WTC11 (cell line): ENCODE data around the gene ASIC2. TPM values are rescaled to one million over a fixed set of nuclear protein-coding genes. Genes with fewer than 3 reads are reported as not detected.

Experiments used
- ATAC-seq: fragments of 200-7000 bp; cut with Tn5 transposase; 2 replicates; pipeline ENCODE4 v1.10.0; 2021; ENCODE audit warnings: mild to moderate bottlenecking, moderate library complexity
- CTCF ChIA-PET: fragments of 300-600 bp; sonication (Branson Sonifier 250); formaldehyde crosslinking; loops from one replicate; lab custom pipeline; 2021; ENCODE audit warnings: antibody characterized with exemption; lab: Charles Lee
- POLR2A ChIA-PET: fragments of 350-600 bp; sonication (Branson Sonifier 250); formaldehyde crosslinking; loops from one replicate; lab custom pipeline; 2021; ENCODE audit warnings: antibody characterized with exemption; lab: Charles Lee
- DNase-seq: peaks from one replicate; pipeline ENCODE4 v3.0.0; 2021; ENCODE audit warnings: low spot score
- H3K27ac Mint-ChIP-seq: 2 replicates; pipeline ENCODE4 v1.8.0; 2021; ENCODE audit warnings: mixed read lengths
- H3K27me3 Mint-ChIP-seq: 2 replicates; pipeline ENCODE4 v1.8.0; 2021; ENCODE audit warnings: low read depth, mild to moderate bottlenecking, moderate library complexity, mixed read lengths
- H3K36me3 Mint-ChIP-seq: 2 replicates; pipeline ENCODE4 v1.8.0; 2021; ENCODE audit warnings: mixed read lengths
- H3K4me1 Mint-ChIP-seq: 2 replicates; pipeline ENCODE4 v1.8.0; 2022; ENCODE audit warnings: mixed read lengths
- H3K4me3 Mint-ChIP-seq: 2 replicates; pipeline ENCODE4 v1.8.0; 2021; ENCODE audit warnings: mild to moderate bottlenecking, moderate library complexity, mixed read lengths
- H3K9me3 Mint-ChIP-seq: 2 replicates; pipeline ENCODE4 v1.8.0; 2021; ENCODE audit warnings: mixed read lengths
- ETV6 ChIP-seq: sonication (generic); formaldehyde crosslinking; IDR thresholded peaks from 2 replicates; pipeline ENCODE4 v1.8.1; 2022; ENCODE audit warnings: mild to moderate bottlenecking, missing genetic modification reagents
- GRHL2 ChIP-seq: fragments of 250-450 bp; sonication (Bioruptor Pico); IDR thresholded peaks from 2 replicates; pipeline ENCODE4 v1.8.0; 2022; ENCODE audit warnings: mild to moderate bottlenecking, moderate library complexity; ENCODE audit not compliant: insufficient replicate concordance, severe bottlenecking
- NFE2L1 ChIP-seq: sonication (generic); formaldehyde crosslinking; IDR thresholded peaks from 2 replicates; pipeline ENCODE4 v1.8.1; 2023; ENCODE audit warnings: missing genetic modification reagents
- OVOL2 ChIP-seq: fragments of 250-450 bp; sonication (Bioruptor Pico); IDR thresholded peaks from 2 replicates; pipeline ENCODE4 v1.9.0; 2021; ENCODE audit warnings: mild to moderate bottlenecking, borderline replicate concordance
- TCF7 ChIP-seq: sonication (generic); formaldehyde crosslinking; IDR thresholded peaks from 2 replicates; pipeline ENCODE4 v1.8.0; 2022; ENCODE audit warnings: mild to moderate bottlenecking, low read depth, missing genetic modification reagents, moderate library complexity
- TP53 ChIP-seq: sonication (generic); formaldehyde crosslinking; IDR thresholded peaks from 2 replicates; pipeline ENCODE4 v1.8.1; 2023; ENCODE audit warnings: mild to moderate bottlenecking, missing genetic modification reagents
- ZBTB21 ChIP-seq: sonication (generic); formaldehyde crosslinking; IDR thresholded peaks from 2 replicates; pipeline ENCODE4 v1.8.1; 2023; ENCODE audit warnings: mild to moderate bottlenecking, missing genetic modification reagents, borderline replicate concordance
- ZNF232 ChIP-seq: sonication (generic); formaldehyde crosslinking; IDR thresholded peaks from 2 replicates; pipeline ENCODE4 v1.8.0; 2022; ENCODE audit warnings: mild to moderate bottlenecking, missing genetic modification reagents
- total RNA-seq: library from RNA; stranded (reverse); gene quantifications from 3 replicates; pipeline ENCODE4 v1.2.3, GENCODE V29; 2021
- TF ChIP-seq, protein P1 (sequence below): fragments of 250-450 bp; sonication (Bioruptor Pico); IDR thresholded peaks from 2 replicates; pipeline ENCODE4 v2.1.2; 2022; ENCODE audit warnings: mild to moderate bottlenecking, moderate library complexity
- TF ChIP-seq, protein P2 (sequence below): fragments of 250-450 bp; sonication (Bioruptor Pico); IDR thresholded peaks from 2 replicates; pipeline ENCODE4 v1.9.0; 2021; ENCODE audit warnings: mild to moderate bottlenecking
- TF ChIP-seq, protein P3 (sequence below): sonication (generic); formaldehyde crosslinking; IDR thresholded peaks from 2 replicates; pipeline ENCODE4 v1.8.1; 2023; ENCODE audit warnings: mild to moderate bottlenecking, missing genetic modification reagents
- TF ChIP-seq, protein P4 (sequence below): sonication (generic); formaldehyde crosslinking; IDR thresholded peaks from 2 replicates; pipeline ENCODE4 v1.8.0; 2023; ENCODE audit warnings: missing genetic modification reagents, mild to moderate bottlenecking, borderline replicate concordance
- TF ChIP-seq, protein P5 (sequence below): sonication (generic); formaldehyde crosslinking; IDR thresholded peaks from 2 replicates; pipeline ENCODE4 v1.8.0; 2022; ENCODE audit warnings: mild to moderate bottlenecking, missing genetic modification reagents
- TF ChIP-seq, protein P6 (sequence below): fragments of 200-600 bp; IDR thresholded peaks from 2 replicates; pipeline ENCODE4 v1.8.0; 2022; ENCODE audit warnings: antibody characterized with exemption
- TF ChIP-seq, protein P7 (sequence below): fragments of 250-450 bp; sonication (Bioruptor Pico); IDR thresholded peaks from 2 replicates; pipeline ENCODE4 v1.9.0; 2021; ENCODE audit warnings: mild to moderate bottlenecking
- TF ChIP-seq, protein P8 (sequence below): sonication (generic); formaldehyde crosslinking; conservative IDR thresholded peaks from 2 replicates; pipeline ENCODE4 v1.8.1; 2022; ENCODE audit warnings: mild to moderate bottlenecking, missing genetic modification reagents

ASIC2 gene
- total RNA-seq, 1 experiment from 2014 or later: 2.7 TPM

DNA sequence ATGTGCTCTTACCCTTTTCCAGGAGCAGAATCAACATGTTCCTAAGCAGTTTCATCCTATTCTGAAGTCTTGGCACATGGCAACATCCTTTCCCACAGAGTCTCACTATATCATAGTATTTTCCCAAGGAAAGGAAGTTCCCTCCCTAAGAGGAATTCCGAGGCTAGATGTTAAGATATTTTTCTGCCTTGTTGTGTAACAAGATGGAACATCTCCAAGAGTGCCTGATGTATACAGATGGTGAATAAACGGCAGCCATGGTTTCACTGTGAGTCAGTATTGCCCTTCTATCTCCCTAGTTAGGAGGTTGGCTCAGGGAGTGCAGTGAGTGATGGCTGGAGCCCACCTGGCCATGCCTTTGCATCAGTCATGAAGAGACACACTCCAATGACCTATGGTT, 253.2 kb downstream of the ASIC2 start (continued):
- TF ChIP-seq, protein P1, sequence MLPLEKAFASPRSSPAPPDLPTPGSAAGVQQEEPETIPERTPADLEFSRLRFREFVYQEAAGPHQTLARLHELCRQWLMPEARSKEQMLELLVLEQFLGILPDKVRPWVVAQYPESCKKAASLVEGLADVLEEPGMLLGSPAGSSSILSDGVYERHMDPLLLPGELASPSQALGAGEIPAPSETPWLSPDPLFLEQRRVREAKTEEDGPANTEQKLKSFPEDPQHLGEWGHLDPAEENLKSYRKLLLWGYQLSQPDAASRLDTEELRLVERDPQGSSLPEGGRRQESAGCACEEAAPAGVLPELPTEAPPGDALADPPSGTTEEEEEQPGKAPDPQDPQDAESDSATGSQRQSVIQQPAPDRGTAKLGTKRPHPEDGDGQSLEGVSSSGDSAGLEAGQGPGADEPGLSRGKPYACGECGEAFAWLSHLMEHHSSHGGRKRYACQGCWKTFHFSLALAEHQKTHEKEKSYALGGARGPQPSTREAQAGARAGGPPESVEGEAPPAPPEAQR: no peak
- TF ChIP-seq, protein P2, sequence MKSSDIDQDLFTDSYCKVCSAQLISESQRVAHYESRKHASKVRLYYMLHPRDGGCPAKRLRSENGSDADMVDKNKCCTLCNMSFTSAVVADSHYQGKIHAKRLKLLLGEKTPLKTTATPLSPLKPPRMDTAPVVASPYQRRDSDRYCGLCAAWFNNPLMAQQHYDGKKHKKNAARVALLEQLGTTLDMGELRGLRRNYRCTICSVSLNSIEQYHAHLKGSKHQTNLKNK: no peak
- TF ChIP-seq NFE2L1 (no peak), GRHL2 (no peak)
- TF ChIP-seq, protein P3, sequence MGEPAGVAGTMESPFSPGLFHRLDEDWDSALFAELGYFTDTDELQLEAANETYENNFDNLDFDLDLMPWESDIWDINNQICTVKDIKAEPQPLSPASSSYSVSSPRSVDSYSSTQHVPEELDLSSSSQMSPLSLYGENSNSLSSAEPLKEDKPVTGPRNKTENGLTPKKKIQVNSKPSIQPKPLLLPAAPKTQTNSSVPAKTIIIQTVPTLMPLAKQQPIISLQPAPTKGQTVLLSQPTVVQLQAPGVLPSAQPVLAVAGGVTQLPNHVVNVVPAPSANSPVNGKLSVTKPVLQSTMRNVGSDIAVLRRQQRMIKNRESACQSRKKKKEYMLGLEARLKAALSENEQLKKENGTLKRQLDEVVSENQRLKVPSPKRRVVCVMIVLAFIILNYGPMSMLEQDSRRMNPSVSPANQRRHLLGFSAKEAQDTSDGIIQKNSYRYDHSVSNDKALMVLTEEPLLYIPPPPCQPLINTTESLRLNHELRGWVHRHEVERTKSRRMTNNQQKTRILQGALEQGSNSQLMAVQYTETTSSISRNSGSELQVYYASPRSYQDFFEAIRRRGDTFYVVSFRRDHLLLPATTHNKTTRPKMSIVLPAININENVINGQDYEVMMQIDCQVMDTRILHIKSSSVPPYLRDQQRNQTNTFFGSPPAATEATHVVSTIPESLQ (CRISPR knock-in tag): no peak
- TF ChIP-seq, protein P4, sequence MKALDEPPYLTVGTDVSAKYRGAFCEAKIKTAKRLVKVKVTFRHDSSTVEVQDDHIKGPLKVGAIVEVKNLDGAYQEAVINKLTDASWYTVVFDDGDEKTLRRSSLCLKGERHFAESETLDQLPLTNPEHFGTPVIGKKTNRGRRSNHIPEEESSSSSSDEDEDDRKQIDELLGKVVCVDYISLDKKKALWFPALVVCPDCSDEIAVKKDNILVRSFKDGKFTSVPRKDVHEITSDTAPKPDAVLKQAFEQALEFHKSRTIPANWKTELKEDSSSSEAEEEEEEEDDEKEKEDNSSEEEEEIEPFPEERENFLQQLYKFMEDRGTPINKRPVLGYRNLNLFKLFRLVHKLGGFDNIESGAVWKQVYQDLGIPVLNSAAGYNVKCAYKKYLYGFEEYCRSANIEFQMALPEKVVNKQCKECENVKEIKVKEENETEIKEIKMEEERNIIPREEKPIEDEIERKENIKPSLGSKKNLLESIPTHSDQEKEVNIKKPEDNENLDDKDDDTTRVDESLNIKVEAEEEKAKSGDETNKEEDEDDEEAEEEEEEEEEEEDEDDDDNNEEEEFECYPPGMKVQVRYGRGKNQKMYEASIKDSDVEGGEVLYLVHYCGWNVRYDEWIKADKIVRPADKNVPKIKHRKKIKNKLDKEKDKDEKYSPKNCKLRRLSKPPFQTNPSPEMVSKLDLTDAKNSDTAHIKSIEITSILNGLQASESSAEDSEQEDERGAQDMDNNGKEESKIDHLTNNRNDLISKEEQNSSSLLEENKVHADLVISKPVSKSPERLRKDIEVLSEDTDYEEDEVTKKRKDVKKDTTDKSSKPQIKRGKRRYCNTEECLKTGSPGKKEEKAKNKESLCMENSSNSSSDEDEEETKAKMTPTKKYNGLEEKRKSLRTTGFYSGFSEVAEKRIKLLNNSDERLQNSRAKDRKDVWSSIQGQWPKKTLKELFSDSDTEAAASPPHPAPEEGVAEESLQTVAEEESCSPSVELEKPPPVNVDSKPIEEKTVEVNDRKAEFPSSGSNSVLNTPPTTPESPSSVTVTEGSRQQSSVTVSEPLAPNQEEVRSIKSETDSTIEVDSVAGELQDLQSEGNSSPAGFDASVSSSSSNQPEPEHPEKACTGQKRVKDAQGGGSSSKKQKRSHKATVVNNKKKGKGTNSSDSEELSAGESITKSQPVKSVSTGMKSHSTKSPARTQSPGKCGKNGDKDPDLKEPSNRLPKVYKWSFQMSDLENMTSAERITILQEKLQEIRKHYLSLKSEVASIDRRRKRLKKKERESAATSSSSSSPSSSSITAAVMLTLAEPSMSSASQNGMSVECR (CRISPR knock-in tag): no peak
- TF ChIP-seq, protein P5, sequence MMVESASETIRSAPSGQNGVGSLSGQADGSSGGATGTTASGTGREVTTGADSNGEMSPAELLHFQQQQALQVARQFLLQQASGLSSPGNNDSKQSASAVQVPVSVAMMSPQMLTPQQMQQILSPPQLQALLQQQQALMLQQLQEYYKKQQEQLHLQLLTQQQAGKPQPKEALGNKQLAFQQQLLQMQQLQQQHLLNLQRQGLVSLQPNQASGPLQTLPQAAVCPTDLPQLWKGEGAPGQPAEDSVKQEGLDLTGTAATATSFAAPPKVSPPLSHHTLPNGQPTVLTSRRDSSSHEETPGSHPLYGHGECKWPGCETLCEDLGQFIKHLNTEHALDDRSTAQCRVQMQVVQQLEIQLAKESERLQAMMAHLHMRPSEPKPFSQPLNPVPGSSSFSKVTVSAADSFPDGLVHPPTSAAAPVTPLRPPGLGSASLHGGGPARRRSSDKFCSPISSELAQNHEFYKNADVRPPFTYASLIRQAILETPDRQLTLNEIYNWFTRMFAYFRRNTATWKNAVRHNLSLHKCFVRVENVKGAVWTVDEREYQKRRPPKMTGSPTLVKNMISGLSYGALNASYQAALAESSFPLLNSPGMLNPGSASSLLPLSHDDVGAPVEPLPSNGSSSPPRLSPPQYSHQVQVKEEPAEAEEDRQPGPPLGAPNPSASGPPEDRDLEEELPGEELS: no peak

DNA sequence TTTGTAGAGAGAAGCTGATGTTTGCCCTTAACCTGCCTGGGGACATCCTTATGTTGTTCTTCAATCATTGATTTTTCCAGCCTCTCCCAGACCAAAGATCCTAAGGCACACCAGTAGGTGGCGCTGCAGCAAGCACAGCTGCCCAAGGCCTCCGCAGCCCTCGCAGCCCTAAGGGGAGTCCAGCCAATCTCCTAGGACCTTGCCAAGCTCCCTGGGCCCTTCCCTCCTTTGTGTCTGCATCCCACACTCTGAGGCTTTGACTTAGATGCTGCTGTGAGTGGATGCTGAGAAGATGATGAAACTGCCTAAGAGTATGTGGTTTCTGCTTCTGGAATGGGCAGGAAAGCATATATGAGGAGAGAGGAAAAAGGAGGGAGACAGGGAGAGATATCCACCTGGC, 254.4 kb downstream of the ASIC2 start:
- ChIA-PET POLR2A (no interaction called here), CTCF (interaction anchor here (0.6 to 2.7 kb wide), 39 partner anchors 9 to 712 kb away, joined by 3 to 34 read pairs (median 5); partner anchors contain the start of genes ASIC2 and MYO1D)
- DNase-seq: peak; percentile 85
- H3K4me1 Mint-ChIP-seq: peaks cover 5% of the 10 kb centered on the region; the same call in 1 of the 2 replicates
- ATAC-seq: peak; percentile 98
- H3K36me3 Mint-ChIP-seq: 0 out of 2 replicates have a peak, but pooled peaks cover 2% of the 10 kb centered on the region
- H3K27me3 Mint-ChIP-seq: peaks cover 19% of the 10 kb centered on the region
- TF ChIP-seq OVOL2 (CRISPR knock-in tag): no peak
- TF ChIP-seq, protein P6, sequence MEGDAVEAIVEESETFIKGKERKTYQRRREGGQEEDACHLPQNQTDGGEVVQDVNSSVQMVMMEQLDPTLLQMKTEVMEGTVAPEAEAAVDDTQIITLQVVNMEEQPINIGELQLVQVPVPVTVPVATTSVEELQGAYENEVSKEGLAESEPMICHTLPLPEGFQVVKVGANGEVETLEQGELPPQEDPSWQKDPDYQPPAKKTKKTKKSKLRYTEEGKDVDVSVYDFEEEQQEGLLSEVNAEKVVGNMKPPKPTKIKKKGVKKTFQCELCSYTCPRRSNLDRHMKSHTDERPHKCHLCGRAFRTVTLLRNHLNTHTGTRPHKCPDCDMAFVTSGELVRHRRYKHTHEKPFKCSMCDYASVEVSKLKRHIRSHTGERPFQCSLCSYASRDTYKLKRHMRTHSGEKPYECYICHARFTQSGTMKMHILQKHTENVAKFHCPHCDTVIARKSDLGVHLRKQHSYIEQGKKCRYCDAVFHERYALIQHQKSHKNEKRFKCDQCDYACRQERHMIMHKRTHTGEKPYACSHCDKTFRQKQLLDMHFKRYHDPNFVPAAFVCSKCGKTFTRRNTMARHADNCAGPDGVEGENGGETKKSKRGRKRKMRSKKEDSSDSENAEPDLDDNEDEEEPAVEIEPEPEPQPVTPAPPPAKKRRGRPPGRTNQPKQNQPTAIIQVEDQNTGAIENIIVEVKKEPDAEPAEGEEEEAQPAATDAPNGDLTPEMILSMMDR: peak; percentile 80
- peaks cover 10% of the 10 kb centered on the region for H3K9me3 Mint-ChIP-seq
- no peak overlapping the region for H3K4me3 Mint-ChIP-seq
- no peak overlapping the region for H3K27ac Mint-ChIP-seq

DNA sequence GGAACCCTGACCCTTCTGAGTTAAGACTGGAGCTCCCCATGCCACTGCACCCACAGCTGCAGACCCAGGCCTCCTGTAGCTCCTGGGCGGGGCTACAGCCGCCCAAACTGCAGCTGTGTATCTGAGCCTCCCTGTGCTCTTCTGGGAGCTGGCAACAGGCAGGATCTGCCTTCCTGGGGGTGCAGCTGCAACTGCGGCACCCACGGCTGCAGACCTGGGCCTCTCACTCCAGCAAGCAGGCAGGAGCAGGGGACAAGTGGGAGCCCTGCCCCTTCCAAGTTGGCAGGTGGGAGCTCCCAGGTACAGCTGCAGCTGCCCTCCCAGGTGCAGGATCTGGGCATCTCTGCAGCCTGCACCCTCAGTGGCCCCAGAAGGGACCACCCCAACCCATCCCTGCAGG, 259.9 kb downstream of the ASIC2 start:
- POLR2A ChIA-PET: no interaction called here
- no peak overlapping the region for H3K27ac Mint-ChIP-seq
- H3K4me3 Mint-ChIP-seq: no peak overlapping the region
- 0 out of 2 replicates have a peak, but pooled peaks cover 2% of the 10 kb centered on the region for H3K36me3 Mint-ChIP-seq
- no peaks in the 10 kb centered on the region for H3K4me1 Mint-ChIP-seq
- CTCF ChIA-PET: interaction anchor here (1.2 to 1.3 kb wide), 2 partner anchors 10 to 35 kb away, joined by 3 to 4 read pairs; no protein-coding TSS in a partner anchor
- DNase-seq: no peak
- H3K27me3 Mint-ChIP-seq: peaks cover 6% of the 10 kb centered on the region
- peaks cover 10% of the 10 kb centered on the region for H3K9me3 Mint-ChIP-seq
- ATAC-seq: no peak
- no peak for TF ChIP-seq ZNF232
- TF ChIP-seq ETV6 (CRISPR knock-in tag): no peak
- no peak for TF ChIP-seq TCF7 (CRISPR knock-in tag)
- TF ChIP-seq, protein P7, sequence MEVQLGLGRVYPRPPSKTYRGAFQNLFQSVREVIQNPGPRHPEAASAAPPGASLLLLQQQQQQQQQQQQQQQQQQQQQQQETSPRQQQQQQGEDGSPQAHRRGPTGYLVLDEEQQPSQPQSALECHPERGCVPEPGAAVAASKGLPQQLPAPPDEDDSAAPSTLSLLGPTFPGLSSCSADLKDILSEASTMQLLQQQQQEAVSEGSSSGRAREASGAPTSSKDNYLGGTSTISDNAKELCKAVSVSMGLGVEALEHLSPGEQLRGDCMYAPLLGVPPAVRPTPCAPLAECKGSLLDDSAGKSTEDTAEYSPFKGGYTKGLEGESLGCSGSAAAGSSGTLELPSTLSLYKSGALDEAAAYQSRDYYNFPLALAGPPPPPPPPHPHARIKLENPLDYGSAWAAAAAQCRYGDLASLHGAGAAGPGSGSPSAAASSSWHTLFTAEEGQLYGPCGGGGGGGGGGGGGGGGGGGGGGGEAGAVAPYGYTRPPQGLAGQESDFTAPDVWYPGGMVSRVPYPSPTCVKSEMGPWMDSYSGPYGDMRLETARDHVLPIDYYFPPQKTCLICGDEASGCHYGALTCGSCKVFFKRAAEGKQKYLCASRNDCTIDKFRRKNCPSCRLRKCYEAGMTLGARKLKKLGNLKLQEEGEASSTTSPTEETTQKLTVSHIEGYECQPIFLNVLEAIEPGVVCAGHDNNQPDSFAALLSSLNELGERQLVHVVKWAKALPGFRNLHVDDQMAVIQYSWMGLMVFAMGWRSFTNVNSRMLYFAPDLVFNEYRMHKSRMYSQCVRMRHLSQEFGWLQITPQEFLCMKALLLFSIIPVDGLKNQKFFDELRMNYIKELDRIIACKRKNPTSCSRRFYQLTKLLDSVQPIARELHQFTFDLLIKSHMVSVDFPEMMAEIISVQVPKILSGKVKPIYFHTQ (CRISPR knock-in tag): no peak
- no peak for TF ChIP-seq ZBTB21 (CRISPR knock-in tag)
- TF ChIP-seq, protein P8, sequence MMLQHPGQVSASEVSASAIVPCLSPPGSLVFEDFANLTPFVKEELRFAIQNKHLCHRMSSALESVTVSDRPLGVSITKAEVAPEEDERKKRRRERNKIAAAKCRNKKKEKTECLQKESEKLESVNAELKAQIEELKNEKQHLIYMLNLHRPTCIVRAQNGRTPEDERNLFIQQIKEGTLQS (CRISPR knock-in tag): no peak
- no peak for TF ChIP-seq NFE2L1
- no peak for TF ChIP-seq TP53
